ENCODE data around the gene DCC.

DCC gene

DNA sequence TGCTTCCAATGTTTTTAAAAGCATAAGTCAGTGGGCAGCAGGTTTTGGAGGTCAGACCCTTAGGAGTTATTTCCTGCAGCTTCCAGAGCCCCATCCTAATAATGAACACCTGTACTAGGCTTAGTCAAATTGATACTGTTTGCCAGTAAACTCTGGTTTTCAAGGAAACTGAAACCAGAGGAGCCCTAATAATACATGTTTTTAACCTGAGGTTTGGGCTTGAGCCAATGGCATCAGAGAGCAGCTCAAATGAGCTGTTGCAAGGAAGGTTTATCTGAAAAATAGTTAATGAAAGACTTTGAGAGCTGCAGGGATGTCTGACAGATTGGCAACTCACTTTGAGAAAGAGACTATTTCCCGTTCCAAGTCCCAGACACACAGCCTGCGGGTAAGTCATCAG, 54.6 kb downstream of the DCC start:
- Histone ChIP-seq H3K27ac (no peak overlapping the region), H3K9ac (ENCODE audit: insufficient read length) (no peak overlapping the region), H3K9me3 (ENCODE audit: low read depth, low read length) (no peaks in the 10 kb centered on the region), H3K4me3 (no peak overlapping the region), H3K36me3 (ENCODE audit: insufficient read depth, low read length) (no peaks in the 10 kb centered on the region)
- no peak for DNase-seq (ENCODE audit: low read depth, low spot score)
- TF ChIP-seq FOXP2 (optimal IDR thresholded peaks at IDR 0.05; ENCODE audit: control extremely low read depth, extremely low read length, insufficient read depth): no peak
- TF ChIP-seq POLR2AphosphoS5 (IDR thresholded peaks at IDR 0.05; ENCODE audit: borderline replicate concordance, low read depth, low read length): no peak
- TF ChIP-seq EZH2 (IDR thresholded peaks at IDR 0.05): no peak

DNA sequence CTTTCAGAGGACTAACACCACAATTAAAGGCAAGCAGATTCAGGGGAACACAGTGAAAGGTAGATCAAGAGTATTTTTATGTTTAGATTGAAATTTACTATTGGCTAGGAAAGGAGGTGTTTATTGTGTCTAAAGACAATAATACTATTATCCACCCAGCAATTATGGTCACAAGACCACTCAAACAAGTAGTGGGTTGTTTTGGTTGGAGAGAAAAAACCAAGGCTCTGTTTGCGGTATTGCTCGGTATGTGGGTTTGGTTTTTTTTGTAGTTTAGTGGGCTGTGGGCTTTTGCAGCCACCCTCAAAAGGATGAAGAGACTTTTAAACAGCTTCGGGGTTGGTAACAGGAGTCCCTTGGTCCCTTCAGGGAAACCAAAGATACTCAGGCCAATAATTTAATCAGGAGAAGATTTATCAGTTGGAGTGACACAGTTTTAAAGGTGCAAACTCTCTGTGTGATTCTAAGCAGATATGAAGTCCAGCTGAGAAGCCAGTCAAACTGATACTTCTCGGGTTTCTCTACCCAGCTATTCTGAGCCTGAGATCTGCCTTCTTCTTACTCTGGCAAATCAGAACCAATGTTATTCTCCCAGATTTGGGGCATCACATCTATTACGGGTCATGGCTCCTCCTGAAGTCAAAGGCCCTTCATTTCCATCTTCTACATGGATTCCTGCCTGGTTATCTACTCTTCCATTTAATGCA, 55.3 kb downstream of the DCC start:
- H3K27ac ChIP-seq: no peak overlapping the region
- no peaks in the 10 kb centered on the region for H3K9me3 ChIP-seq (ENCODE audit: low read depth, low read length)
- H3K36me3 ChIP-seq (ENCODE audit: insufficient read depth, low read length): no peaks in the 10 kb centered on the region
- H3K9ac ChIP-seq (ENCODE audit: insufficient read length): no peak overlapping the region
- DNase-seq (ENCODE audit: low read depth, low spot score): no peak
- H3K4me3 ChIP-seq: no peak overlapping the region
- TF ChIP-seq FOXP2 (optimal IDR thresholded peaks at IDR 0.05; ENCODE audit: control extremely low read depth, extremely low read length, insufficient read depth): no peak
- no peak for TF ChIP-seq POLR2AphosphoS5 (IDR thresholded peaks at IDR 0.05; ENCODE audit: borderline replicate concordance, low read depth, low read length)
- TF ChIP-seq EZH2 (IDR thresholded peaks at IDR 0.05): no peak

DNA sequence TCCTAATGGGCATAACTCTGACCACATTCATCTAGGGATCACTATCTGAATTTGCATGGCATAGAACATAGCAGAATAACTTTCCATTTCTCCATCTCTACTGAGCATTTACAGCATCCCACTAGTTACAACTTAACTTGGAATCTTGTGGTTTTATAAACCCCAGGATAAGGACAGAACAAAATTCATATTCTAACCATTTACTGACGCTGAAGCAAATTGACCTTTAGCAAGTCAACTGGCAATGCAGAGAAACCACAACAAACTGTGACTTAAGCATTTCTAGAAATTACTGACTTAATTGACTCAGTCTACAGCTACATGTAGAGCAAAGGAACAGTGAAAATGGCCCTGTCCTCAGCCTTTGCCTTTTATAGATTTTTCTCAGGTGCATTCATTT, 61.2 kb downstream of the DCC start:
- Histone ChIP-seq H3K27ac (no peak overlapping the region), H3K36me3 (ENCODE audit: insufficient read depth, low read length) (no peaks in the 10 kb centered on the region), H3K9ac (ENCODE audit: insufficient read length) (no peak overlapping the region), H3K9me3 (ENCODE audit: low read depth, low read length) (no peaks in the 10 kb centered on the region), H3K4me3 (no peak overlapping the region)
- DNase-seq (ENCODE audit: low read depth, low spot score): no peak
- TF ChIP-seq FOXP2 (optimal IDR thresholded peaks at IDR 0.05; ENCODE audit: control extremely low read depth, extremely low read length, insufficient read depth): no peak
- TF ChIP-seq POLR2AphosphoS5 (IDR thresholded peaks at IDR 0.05; ENCODE audit: borderline replicate concordance, low read depth, low read length): no peak

DNA sequence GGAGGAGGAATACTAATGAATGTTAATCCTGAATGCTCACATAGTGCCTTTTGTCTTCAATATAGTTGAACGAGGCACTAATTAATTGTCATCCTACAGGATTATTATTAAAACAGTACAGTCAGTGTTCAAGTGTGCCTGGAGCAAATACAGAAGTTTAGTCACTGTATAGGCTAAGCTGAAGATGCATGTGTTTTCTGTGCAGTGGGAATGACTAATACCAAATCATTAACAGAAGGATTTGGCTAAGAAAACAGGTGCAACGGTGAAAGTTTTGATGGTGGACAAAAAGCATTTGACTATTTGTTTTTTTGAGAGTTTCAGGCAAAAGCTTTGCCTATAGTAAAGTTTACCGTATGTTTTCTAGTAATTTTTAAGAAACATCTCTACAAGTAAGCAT, 62.8 kb downstream of the DCC start:
- Histone ChIP-seq H3K27ac (no peak overlapping the region), H3K9me3 (ENCODE audit: low read depth, low read length) (no peaks in the 10 kb centered on the region), H3K9ac (ENCODE audit: insufficient read length) (no peak overlapping the region), H3K36me3 (ENCODE audit: insufficient read depth, low read length) (no peaks in the 10 kb centered on the region), H3K4me3 (no peak overlapping the region)
- no peak for DNase-seq (ENCODE audit: low read depth, low spot score)
- TF ChIP-seq FOXP2 (optimal IDR thresholded peaks at IDR 0.05; ENCODE audit: control extremely low read depth, extremely low read length, insufficient read depth) (no peak), POLR2AphosphoS5 (IDR thresholded peaks at IDR 0.05; ENCODE audit: borderline replicate concordance, low read depth, low read length) (no peak), EZH2 (IDR thresholded peaks at IDR 0.05) (no peak)

DNA sequence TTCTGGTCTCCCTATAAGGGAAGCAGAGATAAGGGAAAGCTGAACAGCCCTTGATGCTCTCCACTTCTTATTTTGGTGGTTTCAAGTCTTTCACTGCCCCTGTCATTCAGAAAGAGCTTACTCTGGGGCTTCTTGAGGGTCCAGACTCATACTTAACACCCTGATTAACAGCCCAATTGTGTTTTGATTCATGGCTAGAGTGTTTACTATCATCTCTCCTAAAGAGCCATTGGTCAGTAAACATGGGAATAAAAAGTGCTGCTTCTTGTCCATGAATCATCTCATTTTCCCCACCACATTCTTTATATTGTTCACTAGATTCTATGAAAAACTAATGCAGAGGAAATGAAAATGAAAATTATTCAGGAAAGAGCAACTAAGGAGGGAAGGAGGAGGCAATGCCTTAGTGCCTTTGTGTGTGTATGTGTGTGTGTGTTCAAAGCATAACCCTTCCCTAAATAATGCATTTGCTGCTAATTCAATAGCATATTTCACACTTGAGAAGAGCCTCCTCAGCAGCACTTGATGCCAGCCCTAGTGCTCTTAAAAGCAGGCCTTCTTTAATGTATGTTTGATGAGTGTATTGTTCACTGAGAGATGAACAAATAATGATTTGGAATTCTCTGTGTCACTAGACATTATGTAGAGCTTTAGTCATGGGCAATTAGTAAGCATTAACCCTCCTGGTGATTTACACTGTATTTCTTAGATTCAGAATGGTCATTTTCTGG, 63.5 kb downstream of the DCC start:
- Histone ChIP-seq H3K9ac (ENCODE audit: insufficient read length) (no peak overlapping the region), H3K4me3 (no peak overlapping the region), H3K9me3 (ENCODE audit: low read depth, low read length) (no peaks in the 10 kb centered on the region), H3K27ac (no peak overlapping the region), H3K36me3 (ENCODE audit: insufficient read depth, low read length) (no peaks in the 10 kb centered on the region)
- no peak for DNase-seq (ENCODE audit: low read depth, low spot score)
- no peak for TF ChIP-seq POLR2AphosphoS5 (IDR thresholded peaks at IDR 0.05; ENCODE audit: borderline replicate concordance, low read depth, low read length)
- TF ChIP-seq FOXP2 (optimal IDR thresholded peaks at IDR 0.05; ENCODE audit: control extremely low read depth, extremely low read length, insufficient read depth): no peak
- TF ChIP-seq EZH2 (IDR thresholded peaks at IDR 0.05): no peak

DNA sequence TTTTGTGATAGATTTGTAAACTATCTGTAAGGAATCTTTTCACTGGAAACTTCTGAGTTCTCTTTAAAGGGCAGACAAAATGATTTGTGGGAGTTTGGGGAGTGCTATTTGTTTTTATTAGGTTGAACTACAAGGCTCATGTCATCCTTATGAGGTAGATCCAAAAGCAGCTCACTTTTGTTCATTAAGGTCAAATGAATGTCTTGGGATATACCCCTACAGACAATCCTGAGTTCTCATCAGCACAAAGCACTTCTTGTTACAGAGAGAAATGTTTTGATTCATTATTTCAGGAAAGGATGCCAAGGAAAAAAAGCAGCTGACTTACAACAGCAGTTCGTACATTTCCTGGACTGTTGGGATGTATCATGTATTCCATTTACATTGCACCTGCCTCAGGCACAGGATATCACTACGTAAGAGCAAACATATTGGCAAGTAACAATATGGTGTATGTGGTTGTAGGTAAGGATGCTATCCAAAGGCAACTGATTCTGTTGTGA, 68.9 kb downstream of the DCC start:
- no peak overlapping the region for H3K4me3 ChIP-seq
- H3K9me3 ChIP-seq (ENCODE audit: low read depth, low read length): no peaks in the 10 kb centered on the region
- no peak overlapping the region for H3K27ac ChIP-seq
- no peaks in the 10 kb centered on the region for H3K36me3 ChIP-seq (ENCODE audit: insufficient read depth, low read length)
- TF ChIP-seq FOXP2 (optimal IDR thresholded peaks at IDR 0.05; ENCODE audit: control extremely low read depth, extremely low read length, insufficient read depth) (no peak), POLR2AphosphoS5 (IDR thresholded peaks at IDR 0.05; ENCODE audit: borderline replicate concordance, low read depth, low read length) (no peak), EZH2 (IDR thresholded peaks at IDR 0.05) (no peak)
- H3K9ac ChIP-seq (ENCODE audit: insufficient read length): no peak overlapping the region
- no peak for DNase-seq (ENCODE audit: low read depth, low spot score)

DNA sequence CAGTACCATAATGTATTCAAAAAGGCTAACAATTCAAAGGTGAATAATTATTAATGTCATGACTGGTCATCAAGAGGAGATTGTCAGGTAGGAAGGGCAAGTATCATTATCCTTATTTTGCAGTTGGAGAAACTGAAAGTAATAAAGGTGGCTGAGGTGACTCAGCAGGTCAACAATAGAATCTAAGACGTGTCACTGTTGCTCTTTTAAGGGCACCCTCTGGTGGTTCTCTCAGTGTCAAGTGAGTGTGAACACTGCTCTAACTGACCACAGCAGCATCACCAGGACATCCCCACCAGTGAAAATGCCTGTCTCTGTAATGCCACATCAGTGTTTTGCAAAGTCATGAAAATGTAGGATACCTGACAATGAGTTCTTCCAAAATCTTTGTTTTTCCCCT, 69.7 kb downstream of the DCC start:
- no peak for TF ChIP-seq FOXP2 (optimal IDR thresholded peaks at IDR 0.05; ENCODE audit: control extremely low read depth, extremely low read length, insufficient read depth)
- no peak for TF ChIP-seq EZH2 (IDR thresholded peaks at IDR 0.05)
- TF ChIP-seq POLR2AphosphoS5 (IDR thresholded peaks at IDR 0.05; ENCODE audit: borderline replicate concordance, low read depth, low read length): no peak
- no peak overlapping the region for H3K27ac ChIP-seq
- no peak overlapping the region for H3K9ac ChIP-seq (ENCODE audit: insufficient read length)
- no peak for DNase-seq (ENCODE audit: low read depth, low spot score)
- no peak overlapping the region for H3K4me3 ChIP-seq
- no peaks in the 10 kb centered on the region for H3K9me3 ChIP-seq (ENCODE audit: low read depth, low read length)
- H3K36me3 ChIP-seq (ENCODE audit: insufficient read depth, low read length): no peaks in the 10 kb centered on the region

DNA sequence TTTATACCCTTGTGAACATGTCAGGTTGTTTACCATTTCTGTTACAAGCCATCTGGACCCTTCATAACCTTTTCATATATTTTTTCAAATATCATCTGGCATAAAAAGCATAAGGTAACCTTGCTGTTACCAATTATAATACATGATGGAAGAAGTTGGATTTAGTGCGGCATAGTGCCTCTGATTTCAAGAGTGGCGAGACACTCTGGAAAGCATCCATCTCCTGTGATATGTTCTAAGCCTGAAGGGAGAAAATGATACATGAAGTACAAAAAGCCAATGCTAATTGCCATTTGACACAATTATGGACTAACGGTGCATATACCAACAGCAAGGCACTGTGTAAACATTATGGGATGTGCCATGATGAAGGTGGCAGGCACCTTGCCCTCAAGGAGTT, 75.1 kb downstream of the DCC start:
- Histone ChIP-seq H3K36me3 (ENCODE audit: insufficient read depth, low read length) (no peaks in the 10 kb centered on the region), H3K27ac (no peak overlapping the region), H3K4me3 (no peak overlapping the region), H3K9ac (ENCODE audit: insufficient read length) (no peak overlapping the region), H3K9me3 (ENCODE audit: low read depth, low read length) (no peaks in the 10 kb centered on the region)
- DNase-seq (ENCODE audit: low read depth, low spot score): no peak
- TF ChIP-seq POLR2AphosphoS5 (IDR thresholded peaks at IDR 0.05; ENCODE audit: borderline replicate concordance, low read depth, low read length) (no peak), EZH2 (IDR thresholded peaks at IDR 0.05) (no peak), FOXP2 (optimal IDR thresholded peaks at IDR 0.05; ENCODE audit: control extremely low read depth, extremely low read length, insufficient read depth) (no peak)

Measured in SK-N-MC (cell line).